ENCODE measurements around the gene KRT75.
"Not testable (repeated sequence)": the region's sequence is repeated elsewhere in the genome, so short reads cannot be mapped to it uniquely, and the experiment has no call there.

Gene KRT75

DNA sequence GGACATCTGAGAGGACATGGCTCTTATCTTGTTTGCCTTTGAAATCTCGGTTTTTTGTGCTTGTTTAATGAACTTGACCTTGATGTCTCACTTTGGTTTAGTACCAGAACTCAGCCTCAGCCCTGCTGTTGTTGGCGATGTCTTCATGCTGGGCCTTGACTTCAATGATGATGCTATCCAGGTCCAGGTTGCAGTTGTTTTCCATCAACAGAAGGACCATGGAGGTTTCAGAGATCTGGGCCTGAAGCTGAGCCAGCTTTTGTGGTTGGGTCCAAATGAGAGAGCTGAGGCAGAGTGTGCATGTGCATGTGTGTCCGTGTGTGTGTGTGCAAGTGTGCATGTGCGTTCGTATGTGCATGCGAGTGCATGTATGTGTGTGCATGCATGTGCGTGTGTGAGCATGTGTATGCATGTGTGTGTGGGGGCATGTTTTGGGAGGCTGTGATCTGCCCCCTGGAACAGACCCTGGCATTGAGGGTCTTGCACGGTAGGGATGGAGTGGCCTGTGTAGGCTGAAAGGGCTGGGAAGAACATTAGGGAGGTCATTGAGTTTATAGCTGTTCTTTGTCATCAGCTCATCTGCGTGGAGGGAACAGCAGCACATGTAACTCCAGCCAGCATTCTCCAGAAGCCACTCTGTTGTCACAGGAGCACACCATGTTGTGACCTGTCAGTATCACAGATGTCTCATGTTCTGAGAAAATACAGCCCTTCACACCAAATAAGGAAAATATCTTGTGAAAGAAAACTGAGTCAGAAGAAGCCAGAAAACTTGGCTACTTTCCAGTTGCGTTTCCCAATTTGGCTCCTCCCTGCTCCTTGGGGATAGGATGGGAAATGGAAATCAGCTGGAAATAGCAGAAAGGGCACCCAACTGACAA is 18.1 kb downstream of the KRT75 start:
- DNase-seq = no peak

DNA sequence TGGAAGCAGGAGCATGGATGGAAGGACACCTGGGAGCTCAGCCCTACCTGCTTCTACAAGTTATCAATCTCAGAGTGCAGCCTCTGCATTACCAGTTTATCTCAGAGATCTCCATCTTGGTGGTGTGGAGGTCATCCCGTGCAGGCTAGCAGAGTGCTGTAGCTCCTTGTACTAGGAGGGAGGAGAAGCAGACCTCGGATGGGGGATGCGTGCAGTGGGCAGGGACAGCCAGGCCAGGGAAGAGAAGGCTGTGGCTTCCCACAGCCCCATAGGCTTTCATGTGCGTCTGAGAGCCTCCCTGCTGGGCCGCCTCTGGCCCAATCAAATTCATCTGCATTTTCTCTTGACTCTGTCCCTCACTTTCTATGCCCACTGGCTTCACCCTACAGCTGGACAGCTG is 19.2 kb downstream of the KRT75 start:
- DNase-seq = no peak

DNA sequence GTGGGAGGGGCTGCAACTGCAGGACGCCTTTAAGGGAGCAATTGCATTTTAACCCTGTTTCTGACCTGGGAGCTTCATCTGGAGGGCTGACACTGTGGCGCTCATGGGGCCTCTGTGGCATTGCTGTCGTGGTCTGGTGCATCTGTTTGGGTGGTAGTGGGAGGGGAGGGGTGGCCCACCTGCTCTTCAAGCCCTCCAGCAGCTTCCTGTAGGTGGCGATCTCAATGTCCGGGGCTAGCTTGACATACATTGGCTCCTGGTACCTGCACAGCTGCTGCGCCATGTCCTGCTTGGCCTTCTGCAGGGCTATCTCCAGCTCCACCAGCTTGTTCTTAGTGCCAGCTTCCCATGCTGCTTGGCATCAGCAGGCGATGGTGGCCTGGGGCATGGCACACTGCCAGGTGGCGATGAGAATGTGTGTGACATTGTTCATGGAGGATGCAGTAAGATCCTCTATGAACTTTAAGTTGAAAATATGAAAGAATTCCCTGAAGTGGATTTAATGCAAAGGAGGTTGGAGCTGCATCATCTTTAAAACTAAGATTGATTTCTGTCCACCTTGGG is 20.3 kb downstream of the KRT75 start:
- no peak for DNase-seq

DNA sequence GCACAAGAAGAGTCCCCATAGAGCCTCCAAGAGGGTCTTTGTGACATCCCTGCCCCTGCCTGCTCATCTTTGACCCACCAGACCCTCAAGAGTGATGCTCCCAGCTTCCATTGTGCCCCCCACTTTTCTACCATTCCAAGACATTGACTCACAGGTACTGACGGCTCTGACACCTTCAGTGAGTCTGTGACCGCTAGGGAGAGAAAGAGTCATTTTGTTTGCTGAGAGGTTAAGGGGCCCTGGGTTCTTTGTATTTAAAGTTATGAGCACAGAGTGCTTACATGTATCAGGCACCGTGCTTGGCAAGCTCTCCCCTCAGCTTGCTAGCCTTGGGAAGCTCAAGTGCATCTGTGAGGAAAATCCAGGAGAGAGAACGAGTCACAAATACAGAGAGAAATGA is 21.0 kb downstream of the KRT75 start:
- no peak for DNase-seq

DNA sequence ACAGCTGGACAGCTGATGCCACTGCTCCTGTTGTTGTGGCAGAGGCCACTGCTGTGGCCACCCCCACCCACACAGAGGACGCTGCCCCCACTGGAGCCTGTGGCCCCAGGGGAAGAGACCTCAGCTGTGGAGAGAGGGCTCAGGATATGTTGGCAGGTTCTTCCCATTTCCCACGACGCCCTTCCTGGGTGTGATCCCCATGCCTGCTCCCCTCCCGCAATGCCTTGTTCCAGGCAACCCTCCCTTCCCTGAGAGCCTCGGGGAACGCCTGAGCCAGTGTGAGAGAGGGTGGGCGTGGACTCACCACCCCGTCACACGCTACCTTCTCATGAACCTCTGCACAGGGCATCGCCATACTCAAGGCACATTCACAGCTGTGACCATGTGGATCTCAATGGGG is 22.4 kb downstream of the KRT75 start:
- DNase-seq = no peak

DNA sequence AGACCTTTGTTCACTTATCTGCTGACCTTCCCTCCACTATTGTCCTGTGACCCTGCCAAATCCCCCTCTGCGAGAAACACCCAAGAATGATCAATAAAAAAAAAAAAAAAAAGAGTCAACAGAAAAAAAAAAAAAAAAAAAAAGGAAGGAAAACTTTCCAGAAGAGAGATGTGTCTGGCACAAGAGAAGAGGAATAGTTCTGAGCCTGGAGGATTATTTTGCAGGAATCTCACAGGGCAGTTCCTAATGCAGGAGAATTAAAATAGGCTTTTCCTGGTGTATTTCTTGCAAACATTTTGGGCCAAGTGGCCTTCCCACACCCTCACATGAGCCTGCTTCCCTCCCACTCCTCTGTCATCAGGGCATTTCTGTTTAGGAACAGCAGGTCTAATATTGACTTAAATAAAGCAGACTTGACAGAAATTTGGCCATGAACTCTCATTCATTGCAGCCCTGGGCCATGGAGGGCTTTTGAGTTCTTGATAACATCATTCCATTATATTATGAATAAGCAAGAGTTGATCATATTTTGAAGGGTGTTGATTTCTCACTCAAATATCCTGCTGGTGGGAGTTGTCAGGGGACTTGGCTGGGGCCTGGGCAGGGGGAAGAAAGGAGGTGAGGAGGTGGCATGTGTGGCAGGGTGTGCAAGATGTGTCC is 23.5 kb downstream of the KRT75 start:
- DNase-seq = not testable (repeated sequence)

DNA sequence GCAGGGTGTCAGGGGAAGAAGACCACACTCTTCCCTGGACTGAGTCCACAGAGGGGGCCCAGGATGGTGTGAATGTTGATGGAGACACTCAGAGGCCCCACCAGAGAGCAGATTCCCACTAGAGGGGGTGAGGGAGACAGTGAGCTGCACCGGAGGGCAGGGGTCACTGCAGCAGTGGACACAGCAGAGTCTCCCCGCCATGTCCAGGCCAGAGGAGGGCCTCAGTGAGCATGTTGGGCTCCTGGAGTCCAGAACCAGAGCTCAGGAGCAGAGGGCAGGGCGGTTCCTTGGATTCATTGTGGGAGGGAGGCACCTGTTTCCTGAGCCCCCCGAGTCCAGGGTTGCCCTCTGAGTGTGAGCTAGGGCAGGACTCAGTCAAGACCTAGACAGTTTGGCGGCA is 26.3 kb downstream of the KRT75 start:
- DNase-seq = no peak

DNA sequence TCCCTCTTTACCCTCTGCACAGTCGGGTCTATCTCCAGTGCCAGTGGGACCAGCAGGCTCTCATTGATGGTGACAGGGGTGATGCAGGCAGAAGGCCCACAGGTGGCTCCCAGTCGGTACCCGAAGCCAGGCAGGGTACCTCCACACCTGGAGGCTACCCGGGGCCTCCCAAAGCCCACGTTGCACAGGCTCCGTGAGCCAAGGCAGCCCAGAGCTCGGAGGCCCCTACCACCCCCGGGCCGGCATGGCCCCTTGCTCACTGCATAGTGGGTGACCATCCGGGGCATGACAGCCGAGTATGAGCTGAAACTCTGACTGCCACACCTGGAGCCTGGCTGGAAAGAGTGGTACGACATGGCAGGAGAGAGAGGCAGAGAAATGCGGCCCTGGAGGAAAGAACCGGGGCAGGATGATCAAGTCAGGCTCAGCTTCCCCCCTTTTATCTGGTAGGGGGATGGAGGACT is 28.2 kb downstream of the KRT75 start, which contains the start of gene KRT82:
TSS of gene KRT82 (minus strand) at position 414 of the 464 bp plus-strand sequence. CDS start at position 356, 58 bp downstream.
- no peak for DNase-seq

DNA sequence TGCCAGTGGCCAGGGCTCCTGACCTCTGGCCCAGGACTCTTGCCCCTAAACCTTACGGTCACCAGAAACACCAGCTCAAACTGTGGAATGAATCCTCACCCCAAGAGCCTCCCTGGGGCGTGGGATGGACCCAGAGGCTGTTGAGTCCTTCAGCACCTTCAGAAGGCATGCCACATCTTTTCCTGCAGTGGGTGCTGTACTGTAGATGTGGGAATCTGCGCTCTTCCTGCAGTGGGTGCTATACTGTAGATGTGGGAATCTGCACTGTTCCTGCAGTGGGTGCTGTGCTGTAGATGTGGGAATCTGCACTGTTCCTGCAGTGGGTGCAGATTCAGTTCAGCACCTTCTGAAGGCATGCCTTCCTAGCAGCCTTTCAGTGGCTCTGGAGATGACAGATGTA is 29.2 kb downstream of the KRT75 start:
- DNase-seq = no peak

DNA sequence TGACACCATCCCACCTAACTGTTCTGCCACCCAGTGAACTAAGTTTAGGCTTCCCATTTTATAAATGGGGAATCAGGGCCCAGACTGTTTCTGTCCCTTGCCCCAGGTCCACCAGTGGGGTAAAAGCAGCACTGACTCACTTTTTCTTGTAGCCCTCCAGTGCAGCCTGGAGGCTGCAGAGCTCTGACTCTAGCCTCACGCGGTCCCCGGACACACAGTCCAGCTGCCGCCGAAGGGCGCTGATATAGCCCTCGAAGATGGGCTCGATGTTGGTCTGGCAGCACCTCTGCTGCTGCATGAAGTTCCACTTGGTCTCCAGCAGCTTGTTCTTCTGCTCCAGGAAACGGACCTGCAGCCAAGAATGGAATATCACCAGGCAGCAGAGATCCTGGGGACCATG is 30.6 kb downstream of the KRT75 start:
- DNase-seq = no peak

DNA sequence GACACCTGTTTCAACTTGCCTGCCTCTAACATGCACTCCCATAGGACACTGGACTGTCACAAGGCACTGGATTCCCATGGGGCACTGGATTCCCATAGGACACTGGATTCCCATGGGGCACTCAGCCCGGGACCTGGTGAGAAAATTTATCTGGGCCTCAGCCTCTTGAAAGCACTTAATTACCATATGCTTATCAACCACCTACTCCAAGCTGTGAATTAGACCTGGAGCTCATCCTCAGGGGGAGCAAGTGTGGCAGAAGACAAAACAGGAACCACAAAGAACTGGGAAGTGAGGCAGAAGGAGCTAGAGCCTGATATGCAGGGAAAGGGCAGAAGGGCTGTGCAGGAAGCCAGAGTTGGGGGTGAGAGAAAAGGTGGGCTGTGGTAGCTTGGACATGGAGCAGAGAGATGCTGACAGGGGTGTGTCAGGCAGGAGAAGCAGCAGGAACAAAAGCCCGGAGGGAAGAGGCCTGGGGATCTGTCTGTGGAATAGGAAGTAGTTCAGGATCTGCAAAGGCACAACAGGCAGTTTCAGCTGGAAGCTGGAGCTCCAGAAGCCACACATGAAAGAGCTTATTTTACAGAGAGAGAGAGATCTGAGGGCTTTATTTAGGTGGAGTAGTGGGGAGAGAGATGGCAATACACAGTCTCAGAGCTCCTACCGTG is 31.2 kb downstream of the KRT75 start:
- DNase-seq = no peak

DNA sequence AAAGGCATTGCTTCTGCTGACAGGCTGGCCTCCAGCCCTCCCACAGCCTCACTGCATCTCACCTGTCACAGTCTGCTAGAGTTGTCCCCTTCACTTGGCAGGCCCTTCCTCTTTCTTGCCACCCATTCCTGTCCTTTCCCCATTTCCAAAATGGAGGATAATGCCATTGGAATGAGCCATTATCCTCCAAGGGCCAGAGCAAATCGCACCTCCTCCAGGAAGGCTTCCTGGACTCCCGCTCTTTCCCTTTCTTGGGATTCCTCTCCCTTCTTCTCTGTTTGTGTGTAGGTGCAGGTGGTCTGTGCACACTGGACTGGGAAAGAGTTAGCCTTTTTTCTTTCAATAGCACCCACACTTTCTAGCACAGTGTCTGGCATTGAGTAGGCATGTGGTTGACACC is 31.8 kb downstream of the KRT75 start:
- no peak for DNase-seq

DNA sequence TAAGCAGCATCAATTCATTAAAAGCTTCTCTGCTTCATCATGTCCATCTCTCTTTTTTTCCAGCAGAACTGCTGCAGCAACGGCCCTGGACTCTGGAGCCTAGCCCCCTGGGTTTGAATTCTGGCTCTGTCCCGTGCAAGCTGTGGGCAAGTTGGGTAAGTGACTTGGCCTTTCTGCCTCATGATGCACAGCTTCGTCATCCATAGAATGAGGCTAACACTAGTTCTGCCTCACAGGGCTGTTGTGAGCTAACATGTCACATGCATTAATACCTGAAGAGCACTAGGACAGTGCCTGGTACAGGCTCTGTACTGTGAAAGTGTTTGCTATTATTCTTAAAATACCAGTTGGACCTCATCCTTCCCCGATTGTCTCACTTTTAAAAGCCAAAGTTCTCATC is 32.2 kb downstream of the KRT75 start:
- no peak for DNase-seq

DNA sequence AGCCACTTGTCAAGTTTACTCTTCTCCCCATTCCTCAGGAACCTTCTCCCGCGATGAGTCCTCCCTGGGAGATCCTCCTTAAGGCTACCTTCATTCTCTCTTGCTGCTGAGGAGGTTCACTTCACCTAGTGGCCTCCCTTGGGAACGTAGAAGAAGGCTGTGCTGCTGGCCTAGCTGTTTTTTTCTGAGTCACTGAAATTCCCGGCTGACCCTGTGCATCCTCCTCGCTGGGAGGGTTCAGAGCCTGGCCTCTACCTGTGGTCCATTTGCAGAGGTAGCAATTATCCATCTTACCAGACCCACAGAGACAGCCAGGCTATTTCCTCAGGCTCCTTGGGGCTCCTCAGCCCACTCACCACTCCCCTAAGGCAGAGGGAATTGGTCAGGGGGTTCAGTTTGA is 32.6 kb downstream of the KRT75 start:
- DNase-seq = no peak

DNA sequence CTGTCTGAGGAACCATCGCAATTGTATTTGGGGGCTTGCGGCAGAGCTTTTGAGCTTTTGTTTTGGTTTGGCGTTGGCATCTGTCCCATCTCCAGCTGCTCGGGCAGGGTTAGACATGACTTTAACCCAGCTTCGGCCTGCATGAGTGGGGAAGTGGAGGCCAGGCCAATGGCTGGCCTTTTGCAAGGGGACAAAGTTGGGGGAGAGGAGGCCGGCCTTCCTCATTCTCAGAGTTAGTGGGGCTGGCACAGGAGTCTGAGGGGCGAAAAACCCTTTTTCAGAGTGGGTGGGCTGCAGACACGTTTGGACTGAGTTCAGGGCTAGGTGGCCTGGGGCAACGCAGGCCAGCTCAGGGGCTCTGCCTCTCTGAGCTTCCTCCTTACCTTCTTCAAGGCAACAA is 33.3 kb downstream of the KRT75 start:
- no peak for DNase-seq

DNA sequence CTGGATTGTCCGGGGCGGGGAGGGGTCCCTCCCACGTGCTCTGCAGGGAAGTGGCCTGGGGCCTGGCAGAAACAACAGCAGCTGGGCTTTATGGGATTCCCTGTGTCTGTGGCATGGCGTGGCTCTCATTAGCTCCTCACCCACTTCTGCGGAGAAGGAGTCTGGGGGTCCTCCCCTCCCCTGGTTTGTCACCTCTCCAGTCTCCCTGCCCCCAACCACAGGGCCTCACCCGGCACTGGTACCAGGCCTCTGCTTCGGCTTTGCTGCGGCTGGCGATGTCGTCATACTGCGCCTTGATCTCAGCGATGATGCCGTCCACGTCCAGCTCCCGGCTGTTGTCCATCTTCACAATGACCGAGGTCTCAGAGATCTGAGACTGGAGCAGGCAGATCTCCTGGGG is 34.4 kb downstream of the KRT75 start:
- no peak for DNase-seq

DNA sequence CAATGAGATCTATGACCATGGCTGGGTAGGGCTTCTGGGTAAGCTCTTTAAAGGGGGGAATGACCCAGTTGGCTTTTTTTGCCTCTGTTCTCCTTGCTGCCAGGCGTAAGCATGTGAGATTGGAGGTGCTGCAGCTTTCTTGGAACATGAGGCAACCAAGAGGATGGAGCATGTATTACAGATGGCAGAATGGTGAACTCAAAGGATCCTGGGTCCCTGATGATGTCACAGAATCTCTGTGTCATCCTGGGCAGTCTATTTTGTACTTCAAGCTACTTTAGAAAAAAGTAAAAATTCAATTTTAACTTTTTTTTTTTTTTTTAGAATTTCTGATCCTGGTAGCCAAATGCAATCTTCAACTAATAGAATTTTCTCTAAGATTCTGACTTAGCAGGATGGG is 36.0 kb downstream of the KRT75 start:
- DNase-seq = no peak

DNA sequence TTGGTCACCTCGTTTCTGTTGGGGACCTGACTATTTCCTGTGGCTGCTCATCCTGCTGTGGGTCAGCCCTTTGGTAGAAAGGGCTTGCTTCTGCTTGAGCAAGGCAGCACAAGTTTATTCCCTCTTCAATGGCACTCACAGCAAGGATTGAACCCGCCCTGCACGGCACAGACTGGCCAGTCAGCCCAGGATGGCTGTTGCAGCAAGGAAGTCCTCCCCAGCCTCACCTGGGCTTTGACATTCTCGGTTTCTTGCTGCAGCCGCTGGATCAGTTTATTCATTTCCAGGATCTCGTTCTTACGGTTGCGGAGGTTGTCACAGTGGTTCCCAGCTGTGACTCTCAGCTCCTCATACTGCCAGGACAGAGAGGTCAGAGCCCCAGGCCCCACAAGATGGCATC is 37.5 kb downstream of the KRT75 start:
- no peak for DNase-seq

DNA sequence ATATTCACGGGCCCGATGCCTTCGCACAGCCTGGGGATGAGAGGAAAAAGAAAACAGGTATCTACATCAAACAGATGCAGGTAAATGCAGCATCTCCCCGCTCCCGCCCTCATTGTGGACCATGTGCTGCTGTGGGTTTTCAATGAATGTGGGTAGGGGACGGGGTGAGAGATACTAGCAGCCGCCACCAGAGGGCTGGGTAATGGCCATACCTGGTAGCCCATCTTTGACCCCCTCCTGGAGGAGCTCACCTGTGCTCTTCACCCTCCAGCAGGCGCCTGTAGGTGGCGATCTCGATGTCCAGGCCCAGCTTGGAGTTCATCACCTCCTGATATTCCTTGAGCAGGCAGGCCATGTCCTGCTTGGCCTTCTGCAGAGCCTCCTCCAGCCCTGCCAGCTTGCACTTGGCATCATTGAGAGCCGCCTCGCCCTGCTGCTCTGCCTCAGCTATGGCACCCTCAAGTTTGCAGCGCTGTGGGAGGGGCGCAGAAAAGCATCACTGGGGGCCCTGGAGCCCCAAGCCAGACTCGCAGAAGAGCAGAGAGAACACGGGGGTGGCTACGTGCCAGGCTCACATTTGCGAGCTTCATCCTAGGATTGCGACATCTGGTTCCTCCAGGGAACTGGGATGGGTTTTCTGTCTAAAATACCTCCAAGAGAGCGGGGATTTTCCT is 38.3 kb downstream of the KRT75 start:
- no peak for DNase-seq

DNA sequence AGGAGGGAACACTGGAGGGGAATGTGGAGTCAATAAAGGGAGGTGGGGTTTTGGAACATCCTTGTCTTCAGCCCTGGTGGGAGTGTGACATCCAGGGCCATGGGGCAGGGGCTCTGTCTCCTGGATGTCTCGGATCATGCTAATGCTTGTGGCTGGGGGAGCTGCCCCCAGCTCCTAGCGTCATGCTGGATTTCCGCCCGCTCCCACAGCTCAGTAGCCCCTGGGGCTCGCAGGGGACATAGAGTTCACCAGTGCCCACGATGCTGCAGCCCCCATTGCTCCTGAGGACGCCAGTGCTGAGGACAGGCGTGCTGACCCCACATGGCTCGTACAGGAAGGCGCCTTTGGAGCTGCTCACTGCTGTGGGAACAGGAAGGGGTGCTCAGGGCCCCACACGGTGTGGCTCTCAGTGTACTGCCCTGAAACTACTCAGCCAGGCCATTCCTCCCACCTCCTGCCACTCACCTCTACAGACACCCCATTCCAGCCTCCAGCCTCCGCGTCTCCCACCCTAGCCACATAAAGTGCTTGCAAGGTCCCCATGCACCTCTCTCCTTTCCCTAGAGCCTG is 39.2 kb downstream of the KRT75 start:
- DNase-seq = no peak

DNA sequence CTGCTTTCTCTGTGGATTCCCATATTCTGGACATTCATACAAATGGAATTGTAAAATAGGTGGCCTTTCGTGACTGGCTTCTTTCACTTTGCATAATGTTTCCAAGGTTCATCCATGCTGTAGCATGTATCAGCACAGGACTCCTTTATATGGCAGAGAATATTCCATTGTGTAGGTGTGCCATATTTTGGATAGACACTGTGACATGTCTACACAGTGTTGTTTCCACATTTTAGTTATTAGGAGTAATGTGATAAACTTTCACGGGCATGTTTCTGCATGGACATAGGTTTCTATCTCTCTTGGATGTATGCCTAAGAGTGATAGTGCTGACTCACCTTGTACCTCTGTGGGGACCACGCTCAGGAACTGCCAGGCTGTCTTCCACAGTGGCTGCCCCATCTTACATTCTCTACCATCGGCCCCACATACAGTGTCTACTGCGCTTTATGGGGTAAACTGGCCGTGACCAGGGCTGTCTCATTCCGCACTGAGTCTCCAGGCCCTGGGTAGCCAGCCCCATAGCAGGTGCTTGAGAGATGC is 41.6 kb downstream of the KRT75 start:
- no peak for DNase-seq

DNA sequence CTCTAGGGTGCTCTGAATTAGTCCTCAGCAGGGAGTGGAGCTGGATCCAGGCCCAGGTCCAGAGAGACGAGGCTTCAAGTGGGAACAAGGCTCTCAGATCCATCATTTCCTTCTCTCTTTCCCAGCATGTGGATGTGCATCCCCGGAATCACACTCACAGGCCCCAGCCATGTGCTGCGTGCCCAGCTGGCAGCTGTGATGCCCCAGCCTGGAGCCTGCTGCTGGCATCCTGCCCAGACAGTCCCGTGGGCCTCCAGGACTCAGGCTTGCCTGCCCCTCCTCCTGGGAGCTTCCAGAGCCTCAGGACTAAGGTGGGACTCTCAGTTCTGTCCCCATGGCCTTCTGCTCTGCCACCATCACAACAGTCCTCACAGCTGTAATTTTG is 42.6 kb downstream of the KRT75 start:
- no peak for DNase-seq
